H1 (cell line): Measurements from ENCODE around the gene DNAJC7. TPM values are rescaled to one million over a fixed set of nuclear protein-coding genes. Genes with fewer than 3 reads are reported as not detected.

Source experiments
- CTCF ChIA-PET: fragments of 300-600 bp; sonication (Branson Sonifier 250); formaldehyde crosslinking; loops from one replicate; lab custom pipeline; 2021; ENCODE audit not compliant: partially characterized antibody; lab: Charles Lee
- POLR2A ChIA-PET: fragments of 300-600 bp; sonication (Branson Sonifier 250); formaldehyde crosslinking; loops from one replicate; lab custom pipeline; 2021; ENCODE audit warnings: inconsistent platforms; ENCODE audit not compliant: partially characterized antibody; lab: Charles Lee
- DNase-seq, 2 experiments: peaks; one replicate each; pipeline versions ENCODE4 v3.0.0 to v3.0.0-alpha.2; 2010 to 2022; ENCODE audit warnings: low spot score in 2 of 2, low read depth in 1 of 2, mixed read lengths in 1 of 2
- FAIRE-seq: peaks from 2 replicates; lab custom pipeline; 2011; peaks lifted over from hg19 to GRCh38; lab: Jason Lieb, UNC
- H2AFZ ChIP-seq: 2 replicates; pipeline ENCODE4 v1.8.1; 2012; ENCODE audit warnings: low read length, inconsistent platforms
- H2AK5ac ChIP-seq: 2 replicates; pipeline ENCODE4 v1.6.1; 2013; ENCODE audit warnings: low read depth, low read length
- H2BK120ac ChIP-seq: replicated peaks from 2 replicates; pipeline ENCODE3; 2013; ENCODE audit warnings: low read depth, low read length, inconsistent platforms
- H2BK12ac ChIP-seq: 2 replicates; pipeline ENCODE4 v1.6.1; 2013; ENCODE audit warnings: low read depth, low read length
- H2BK15ac ChIP-seq: 2 replicates; pipeline ENCODE4 v1.6.1; 2013; ENCODE audit warnings: low read length
- H2BK20ac ChIP-seq: 2 replicates; pipeline ENCODE4 v1.6.1; 2013; ENCODE audit warnings: low read length
- H2BK5ac ChIP-seq: 2 replicates; pipeline ENCODE4 v1.6.1; 2013; ENCODE audit warnings: low read depth, low read length
- H3K14ac ChIP-seq: 2 replicates; pipeline ENCODE4 v1.6.1; 2013; ENCODE audit warnings: inconsistent platforms; ENCODE audit not compliant: insufficient read length
- H3K18ac ChIP-seq: 2 replicates; pipeline ENCODE4 v1.6.1; 2013; ENCODE audit warnings: low read length; ENCODE audit errors: extremely low read depth
- H3K23ac ChIP-seq: 2 replicates; pipeline ENCODE4 v1.6.1; 2013; ENCODE audit warnings: inconsistent platforms; ENCODE audit not compliant: insufficient read length
- H3K23me2 ChIP-seq: 2 replicates; pipeline ENCODE4 v1.6.1; 2013; ENCODE audit warnings: low read depth, low read length
- H3K27ac ChIP-seq: 2 replicates; pipeline ENCODE4 v1.6.1; 2011; ENCODE audit warnings: low read depth, low read length, inconsistent platforms
- H3K27me3 ChIP-seq, 4 experiments: replicated peaks in 1 of 4; 1 replicate in 1 of 4; 2 replicates in 3 of 4; pipeline versions ENCODE4 v1.6.1 to v1.8.1; 2011 to 2013; ENCODE audit warnings: low read length in 3 of 4, mild to moderate bottlenecking in 3 of 4, inconsistent platforms in 2 of 4, mixed read lengths in 2 of 4, moderate library complexity in 1 of 4; ENCODE audit not compliant: control insufficient read depth in 3 of 4, insufficient read depth in 3 of 4; ENCODE audit errors: extremely low read depth in 1 of 4
- H3K36me3 ChIP-seq, 4 experiments: 2 replicates each; pipeline versions ENCODE4 v1.6.1 to v1.8.1; 2011 to 2013; ENCODE audit warnings: mild to moderate bottlenecking in 4 of 4, low read length in 3 of 4, moderate library complexity in 2 of 4, control low read depth in 1 of 4, inconsistent platforms in 1 of 4; ENCODE audit not compliant: insufficient read depth in 4 of 4, control insufficient read depth in 2 of 4
- H3K4ac ChIP-seq: replicated peaks from 2 replicates; pipeline ENCODE3; 2013; ENCODE audit warnings: low read length, low read depth, mixed read lengths, inconsistent platforms; ENCODE audit not compliant: insufficient read length
- H3K4me1 ChIP-seq, 4 experiments: replicated peaks in 1 of 4; 1 replicate in 1 of 4; 2 replicates in 3 of 4; pipeline versions ENCODE4 v1.6.1 to v1.8.1; 2011 to 2013; ENCODE audit warnings: low read length in 3 of 4, inconsistent platforms in 2 of 4, mixed read lengths in 1 of 4; ENCODE audit not compliant: insufficient read depth in 4 of 4, control insufficient read depth in 3 of 4
- H3K4me2 ChIP-seq, 2 experiments: 2 replicates each; pipeline versions ENCODE4 v1.6.1 to v1.8.1; 2011 to 2013; ENCODE audit warnings: low read depth in 2 of 2, low read length in 2 of 2, control low read depth in 1 of 2, inconsistent platforms in 1 of 2, mild to moderate bottlenecking in 1 of 2; ENCODE audit not compliant: insufficient read depth in 1 of 2
- H3K4me3 ChIP-seq, 4 experiments: fragments of 200-600, 300-600 bp in 1 of 4; sonication (generic), shearing (Covaris generic), sonication (Bioruptor Twin) in 1 of 4; 2 replicates each; pipeline versions ENCODE4 v1.5.1 to v1.8.1; 2011 to 2016; ENCODE audit warnings: low read length in 4 of 4, low read depth in 3 of 4, control low read depth in 2 of 4, inconsistent platforms in 2 of 4, mild to moderate bottlenecking in 2 of 4, mixed read lengths in 1 of 4, moderate library complexity in 1 of 4; ENCODE audit not compliant: insufficient read depth in 2 of 4; ENCODE audit errors: extremely low read depth in 1 of 4
- H3K56ac ChIP-seq: replicated peaks from 2 replicates; pipeline ENCODE3; 2013; ENCODE audit warnings: low read depth, mild to moderate bottlenecking, mixed read lengths, low read length, inconsistent platforms; ENCODE audit not compliant: insufficient read length
- H3K79me1 ChIP-seq: 2 replicates; pipeline ENCODE4 v1.6.1; 2013; ENCODE audit warnings: low read depth, low read length, control low read depth
- H3K79me2 ChIP-seq, 2 experiments: 2 replicates each; pipeline versions ENCODE4 v1.6.1 to v1.8.1; 2012 to 2013; ENCODE audit warnings: low read length in 2 of 2, mild to moderate bottlenecking in 2 of 2, inconsistent platforms in 1 of 2; ENCODE audit not compliant: insufficient read depth in 2 of 2, control insufficient read depth in 1 of 2
- H3K9ac ChIP-seq, 4 experiments: replicated peaks in 1 of 4; 1 replicate in 1 of 4; 2 replicates in 3 of 4; pipeline versions ENCODE4 v1.6.1 to v1.8.1; 2011 to 2013; ENCODE audit warnings: low read depth in 3 of 4, low read length in 3 of 4, control low read depth in 2 of 4, mild to moderate bottlenecking in 2 of 4, moderate library complexity in 2 of 4, inconsistent platforms in 1 of 4; ENCODE audit errors: extremely low read depth in 1 of 4
- H3K9me3 ChIP-seq, 2 experiments: 2 replicates each; pipeline versions ENCODE4 v1.6.1 to v1.8.1; 2012 to 2013; ENCODE audit warnings: mild to moderate bottlenecking in 2 of 2, moderate library complexity in 2 of 2, control low read depth in 1 of 2, inconsistent platforms in 1 of 2, low read depth in 1 of 2, low read length in 1 of 2, mixed read lengths in 1 of 2; ENCODE audit not compliant: insufficient read depth in 2 of 2
- H4K20me1 ChIP-seq, 2 experiments: replicated peaks in 1 of 2; 2 replicates each; pipeline versions ENCODE3 to v1.8.1; 2011 to 2013; ENCODE audit warnings: inconsistent platforms in 2 of 2, low read length in 2 of 2, mild to moderate bottlenecking in 1 of 2; ENCODE audit not compliant: insufficient read depth in 2 of 2, control insufficient read depth in 1 of 2
- H4K5ac ChIP-seq: 2 replicates; pipeline ENCODE4 v1.6.1; 2013; ENCODE audit warnings: low read length, low read depth, mixed read lengths, inconsistent platforms; ENCODE audit not compliant: insufficient read length
- H4K8ac ChIP-seq: 2 replicates; pipeline ENCODE4 v1.8.0; 2013; ENCODE audit warnings: mild to moderate bottlenecking, moderate library complexity, low read length, inconsistent platforms; ENCODE audit not compliant: insufficient read depth; ENCODE audit errors: extremely low read depth
- H4K91ac ChIP-seq: replicated peaks from 2 replicates; pipeline ENCODE3; 2013; ENCODE audit warnings: low read length, mixed read lengths, inconsistent platforms; ENCODE audit not compliant: insufficient read length
- E2F6 ChIP-seq: IDR thresholded peaks from 2 replicates; pipeline ENCODE4 v1.6.1; 2012; ENCODE audit warnings: inconsistent platforms
- GABPA ChIP-seq: IDR thresholded peaks from 2 replicates; pipeline ENCODE4 v1.6.1; 2011; ENCODE audit warnings: mild to moderate bottlenecking, low read length, moderate library complexity, borderline replicate concordance; ENCODE audit not compliant: insufficient read depth
- NRF1 ChIP-seq: IDR thresholded peaks from 2 replicates; pipeline ENCODE4 v1.6.1; 2011; ENCODE audit warnings: mild to moderate bottlenecking, low read depth, low read length, improper control_type of control experiment
- SP4 ChIP-seq: IDR thresholded peaks from 2 replicates; pipeline ENCODE4 v1.6.1; 2012; ENCODE audit warnings: low read length, inconsistent platforms
- WGBS, 2 experiments: shearing (Covaris generic) in 1 of 2; methylation state at CpG; one replicate each; pipeline versions ENCODE4 v1.1.6 to v1.1.7; 2013 to 2015; ENCODE audit warnings: low lambda C conversion rate in 2 of 2, mixed read lengths in 2 of 2, inconsistent platforms in 1 of 2, low coverage in 1 of 2, missing lambda C conversion rate in 1 of 2; ENCODE audit not compliant: insufficient replicate concordance in 2 of 2, insufficient coverage in 1 of 2, insufficient read length in 1 of 2; ENCODE audit errors: extremely low coverage in 1 of 2, missing lambda C conversion rate in 1 of 2; 5-methylcytosine and 5-hydroxymethylcytosine counted together
- polyA plus RNA-seq, 7 experiments: library from polyadenylated mRNA; depleted of rRNA in 3 of 7; stranded (reverse) in 5 of 7; unstranded in 2 of 7; fragments of >200 nt in 5 of 7; fragments of 200-250 nt in 2 of 7; gene quantifications; 1 replicate in 5 of 7; 2 replicates in 1 of 7; 4 replicates in 1 of 7; pipeline versions ENCODE4 v1.2.1 to v1.2.3, GENCODE V29; 2011 to 2013; ENCODE audit warnings: missing spikeins in 2 of 7, mixed read lengths in 2 of 7
- total RNA-seq: library from RNA; stranded (reverse); fragmentation: NEBNext Ultra II Directional; extraction: Animal tissue kit (Norgen Biotek cat#: 25700); gene quantifications from 2 replicates; pipeline ENCODE4 v1.2.1, GENCODE V29; 2021

The DNAJC7 gene
- total and polyA plus RNA-seq, 2 of the 8 experiments (the other 6 are each of a cell fraction or from before 2014, with no cell fraction given): 31.0 to 148 TPM

- Histone ChIP-seq H2BK5ac (no peak within 1 kb of the TSS), H3K14ac (no peak within 1 kb of the TSS), H3K9me3 (no peaks in the 10 kb centered on the region), H2AFZ (peak within 1 kb of the TSS; percentile 82; the same call in 1 of the 2 replicates), H4K91ac (peak within 1 kb of the TSS; percentile 62), H4K20me1 (no peaks in the 10 kb centered on the region), H3K4ac (peak within 1 kb of the TSS; percentile 22), H2BK120ac (no peak within 1 kb of the TSS), H3K9ac (peak within 1 kb of the TSS; percentile 61 to 68 (median 66)), H3K23ac (no peak within 1 kb of the TSS), H3K4me1 (peaks cover 0 to 5% (median 1%) of the 10 kb centered on the region in 4 experiments; a peak in 3 of 7 replicates), H3K23me2 (peaks cover 19% of the 10 kb centered on the region), H2BK20ac (no peak within 1 kb of the TSS), H3K4me2 (peak within 1 kb of the TSS; percentile 65 to 77), H3K79me1 (no peaks in the 10 kb centered on the region), H2AK5ac (no peak within 1 kb of the TSS), H3K27ac (no peak within 1 kb of the TSS), H2BK15ac (no peak within 1 kb of the TSS), H3K36me3 (peaks cover 13 to 29% (median 15%) of the 10 kb centered on the region in 4 experiments; a peak in 6 of 8 replicates), H3K27me3 (no peaks in the 10 kb centered on the region), H4K5ac (peak within 1 kb of the TSS; percentile 48), H3K79me2 (peaks cover 24 to 37% of the 10 kb centered on the region in 2 experiments), H2BK12ac (0 out of 2 replicates have a peak within 1 kb of the TSS, but pooled peaks have one; percentile 10), H3K18ac (no peak within 1 kb of the TSS), H4K8ac (peak within 1 kb of the TSS; percentile 87), H3K56ac (peak within 1 kb of the TSS; percentile 61), H3K4me3 (peak within 1 kb of the TSS; percentile 84 to 99 (median 89))
- no peak for FAIRE-seq
- ChIA-PET POLR2A (interaction anchor here (0.5 to 6.2 kb wide), 22 partner anchors 8 to 155 kb away, joined by 3 to 67 read pairs (median 3); partner anchors contain the start of genes ACLY, CNP and HSPB9), CTCF (interaction anchor here (0.6 to 38.8 kb wide), 24 partner anchors 8 to 294 kb away, joined by 3 to 1084 read pairs (median 4); partner anchors contain the start of genes DHX58, HSPB9, KAT2A and ZNF385C)
- WGBS, 2 experiments: 16% methylated on average over 31 of the region's 49 CpGs; no CpG with 5 or more reads in 1 of the 2 experiments
- DNase-seq: peak; percentile 72 to 94
- TF ChIP-seq GABPA (peak; percentile 80; the same call in 1 of the 2 replicates), SP4 (no peak), E2F6 (peak; percentile 36; the same call in 1 of the 2 replicates), NRF1 (no peak)
These were observed 2.5 kb upstream of the DNAJC7 start, which contains the start of gene NKIRAS2 for GRCh38 chr17:42019509-42020404. TSS of gene NKIRAS2 (plus strand) at chr17:42020090. CDS start at chr17:42021578, 1,488 bp downstream.
